GM18858 (cell line): ENCODE measurements around the gene SLC41A3.

ENCODE experiments used
- ATAC-seq: cut with Tn5 transposase; IDR thresholded peaks from one replicate; pipeline ENCODE4 v1.9.1; 2021; ENCODE audit not compliant: unreplicated experiment

SLC41A3 gene

DNA sequence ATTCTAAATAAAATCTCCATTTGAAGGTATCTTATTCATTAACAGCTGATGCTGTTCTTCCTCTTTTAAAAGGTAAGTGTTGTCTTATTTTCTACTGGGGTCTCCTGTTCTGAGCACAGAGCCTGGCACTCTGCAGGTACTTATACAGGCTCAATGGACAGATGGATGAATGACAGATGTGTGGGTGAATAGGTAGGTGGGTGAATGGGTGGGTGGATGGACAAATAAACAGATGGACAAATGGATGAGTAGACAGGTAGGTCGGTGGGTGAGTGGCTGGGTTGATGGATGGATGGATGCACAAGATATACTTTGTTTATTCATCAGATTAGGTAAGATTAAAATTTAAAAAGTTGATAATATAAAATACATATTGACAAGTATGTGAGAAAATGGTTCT, 53.5 kb downstream of the SLC41A3 start:
- no peak for ATAC-seq

DNA sequence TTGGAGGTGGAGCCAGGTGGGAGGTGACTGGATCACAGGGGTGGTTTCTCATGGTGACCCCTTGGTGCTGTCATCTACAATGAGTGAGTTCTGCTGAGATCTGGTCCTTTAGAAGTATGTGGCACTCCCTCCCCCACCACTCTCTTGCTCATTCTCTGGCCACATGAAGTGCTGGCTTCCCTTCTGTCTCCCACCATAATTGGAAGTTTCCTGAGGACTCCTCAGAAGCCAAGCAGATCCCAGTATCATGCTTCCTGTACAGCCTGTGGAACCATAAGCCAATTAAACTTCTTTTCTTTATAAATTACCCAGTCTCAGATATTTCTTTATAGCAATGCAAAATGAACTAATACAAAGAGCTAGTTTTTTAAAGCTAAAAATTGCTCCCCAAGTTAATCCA, 54.7 kb downstream of the SLC41A3 start:
- no peak for ATAC-seq

GRCh38 chr3:126028096-126028495, 55.8 kb downstream of the SLC41A3 start:
- ATAC-seq, result no peak

DNA sequence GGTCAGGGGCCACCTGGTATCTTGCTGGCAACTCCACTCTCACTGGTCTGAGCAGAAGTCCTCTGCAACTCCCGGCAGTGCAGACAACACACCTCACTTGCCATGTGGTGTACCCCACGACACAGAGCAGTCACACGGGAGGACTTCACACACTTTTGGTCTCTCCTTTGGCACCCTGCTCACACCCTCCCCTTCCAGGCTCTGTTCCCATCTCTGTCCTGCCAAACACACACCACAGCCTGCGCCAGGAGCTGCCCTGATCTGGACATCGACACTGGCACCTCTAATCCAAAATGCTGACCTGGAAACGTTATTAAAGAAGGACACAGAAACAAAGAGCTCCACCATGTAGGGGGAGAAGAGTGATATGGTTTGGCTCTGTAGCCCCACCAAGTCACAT, 57.2 kb downstream of the SLC41A3 start:
- ATAC-seq, result no peak

- ATAC-seq, result no peak
Measured at GRCh38 chr3:126026277-126026751, 57.6 kb downstream of the SLC41A3 start.

- ATAC-seq, result no peak
Measured at GRCh38 chr3:126025862-126026261, 58.1 kb downstream of the SLC41A3 start.

- no peak for ATAC-seq
Measured at GRCh38 chr3:126025116-126025729, 58.7 kb downstream of the SLC41A3 start.

GRCh38 chr3:126024049-126024854, 59.7 kb downstream of the SLC41A3 start:
- ATAC-seq, result no peak

- ATAC-seq, result no peak
Measured at GRCh38 chr3:126023390-126023789, 60.5 kb downstream of the SLC41A3 start.

DNA sequence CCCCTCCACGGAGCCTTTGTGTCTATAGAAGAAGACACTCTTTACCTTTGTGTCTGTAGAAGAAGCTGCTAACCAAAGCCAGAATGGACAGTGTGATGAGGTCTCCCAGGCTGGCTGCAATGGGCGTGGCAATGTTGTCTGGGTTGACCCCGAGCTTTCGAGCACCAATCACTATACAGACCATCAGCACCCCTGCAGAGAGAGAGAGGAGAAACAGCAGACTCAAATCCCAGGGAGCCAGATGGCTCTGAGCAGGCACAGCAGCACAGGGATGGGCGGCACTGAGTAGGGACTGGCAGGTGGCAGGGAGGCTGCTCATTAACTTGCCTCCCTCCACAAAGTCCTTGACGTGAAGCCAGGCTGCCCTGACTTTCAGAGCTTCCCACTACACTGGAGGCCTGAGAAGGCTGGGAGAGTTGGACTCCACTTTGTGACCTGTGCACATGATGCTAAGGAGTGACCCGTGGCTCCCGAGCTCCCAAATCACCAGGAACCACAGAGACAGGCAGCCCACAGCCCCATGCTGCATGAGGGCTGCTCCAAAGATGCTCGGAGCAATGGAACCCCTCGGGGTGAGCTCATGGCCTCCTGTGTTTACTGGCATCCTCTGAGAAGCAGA, 61.1 kb downstream of the SLC41A3 start:
- no peak for ATAC-seq

DNA sequence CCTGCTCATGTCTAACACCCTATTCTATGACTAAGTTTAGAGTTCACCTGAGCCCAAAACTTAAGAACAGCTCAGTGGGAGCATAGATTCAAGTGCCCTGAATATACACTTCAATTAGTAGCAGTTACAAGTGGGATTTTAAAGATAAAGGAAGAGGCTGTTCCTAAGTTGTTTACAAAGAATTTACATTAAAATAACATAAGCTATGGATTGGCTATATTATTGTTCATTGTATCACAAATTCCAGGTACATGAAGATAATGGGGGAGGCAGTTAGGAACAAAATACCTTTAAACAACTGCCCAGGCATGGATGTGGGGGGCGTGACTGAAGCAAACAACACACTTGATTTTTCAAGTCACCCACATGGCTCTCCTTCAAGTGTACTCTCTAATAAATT, 62.2 kb downstream of the SLC41A3 start:
- ATAC-seq, result no peak

DNA sequence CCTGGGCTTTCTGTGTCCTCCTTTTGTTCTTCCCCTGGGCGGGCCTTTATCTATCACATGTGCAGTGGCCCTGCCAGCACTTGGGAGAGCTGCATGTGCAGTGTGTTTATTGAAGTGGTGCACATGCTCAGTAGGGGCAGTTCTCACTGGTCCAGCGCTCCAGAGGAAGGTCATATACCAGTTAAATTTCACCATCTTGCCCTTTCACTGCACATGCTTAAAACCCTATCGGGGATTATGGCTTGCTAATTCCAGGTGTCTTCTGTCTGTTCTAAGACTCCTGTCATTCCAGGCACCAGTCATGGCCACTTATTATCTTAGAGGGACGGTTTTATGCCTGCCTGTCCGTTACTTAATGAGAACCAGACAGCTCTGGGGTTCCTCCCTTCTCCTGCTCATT, 62.7 kb downstream of the SLC41A3 start:
- ATAC-seq, result no peak

DNA sequence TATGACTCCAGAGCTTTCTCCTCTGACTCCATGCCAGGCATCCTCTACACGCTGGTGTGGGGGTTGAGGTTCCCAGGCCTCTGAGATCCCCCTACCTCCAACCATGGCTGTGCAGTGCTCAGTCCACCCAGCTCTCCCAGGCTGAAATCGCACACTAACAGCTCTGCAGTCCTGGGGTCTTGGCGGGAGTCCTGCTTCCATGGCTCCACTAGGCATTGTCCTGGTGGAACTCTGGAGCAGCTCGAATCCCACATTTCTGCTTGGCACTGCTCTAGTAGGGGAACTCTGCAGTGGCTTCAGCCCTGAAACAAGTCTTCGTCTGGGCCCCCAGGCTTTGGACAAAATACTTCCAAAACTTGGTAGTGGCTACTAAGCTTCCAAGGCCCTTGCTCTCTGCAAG, 64.2 kb downstream of the SLC41A3 start:
- ATAC-seq, result no peak

DNA sequence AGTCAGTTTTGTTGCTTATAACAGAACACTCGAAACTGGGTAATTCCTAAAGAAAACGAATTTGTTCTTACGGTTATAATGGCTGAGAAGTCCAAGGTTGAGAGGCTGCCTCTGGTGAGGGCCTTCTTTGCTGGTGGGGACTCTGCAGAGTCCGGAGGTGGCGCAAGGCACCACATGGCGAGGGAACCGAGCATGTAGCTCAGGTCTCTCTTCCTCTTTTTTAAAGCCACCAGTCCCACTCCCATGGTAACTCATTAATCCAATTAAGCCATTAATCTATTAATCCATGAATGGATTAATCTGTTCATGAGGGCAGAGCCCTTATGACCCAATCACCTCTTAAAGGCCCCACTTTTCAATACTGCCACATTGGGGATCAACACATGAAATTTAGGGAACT, 64.9 kb downstream of the SLC41A3 start:
- no peak for ATAC-seq

DNA sequence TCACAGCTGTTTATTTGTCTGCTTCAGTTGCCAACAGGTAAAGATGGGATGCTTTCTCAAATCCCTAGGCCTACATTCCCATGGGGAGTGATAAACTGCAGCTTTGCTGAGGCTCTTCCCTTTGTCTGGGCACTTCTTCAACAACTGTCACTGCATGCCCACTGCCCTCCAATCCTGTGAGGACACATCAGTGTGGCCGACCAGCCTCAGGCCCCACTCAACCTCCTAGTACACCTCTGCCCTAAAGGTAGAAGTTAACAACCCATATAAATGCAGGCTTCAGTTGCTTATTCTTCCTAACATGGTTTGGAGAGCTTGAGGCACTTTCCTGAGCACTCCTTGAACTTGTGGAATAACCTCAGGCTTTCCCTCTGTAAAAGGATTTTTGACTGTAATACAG, 65.4 kb downstream of the SLC41A3 start:
- ATAC-seq, result no peak

DNA sequence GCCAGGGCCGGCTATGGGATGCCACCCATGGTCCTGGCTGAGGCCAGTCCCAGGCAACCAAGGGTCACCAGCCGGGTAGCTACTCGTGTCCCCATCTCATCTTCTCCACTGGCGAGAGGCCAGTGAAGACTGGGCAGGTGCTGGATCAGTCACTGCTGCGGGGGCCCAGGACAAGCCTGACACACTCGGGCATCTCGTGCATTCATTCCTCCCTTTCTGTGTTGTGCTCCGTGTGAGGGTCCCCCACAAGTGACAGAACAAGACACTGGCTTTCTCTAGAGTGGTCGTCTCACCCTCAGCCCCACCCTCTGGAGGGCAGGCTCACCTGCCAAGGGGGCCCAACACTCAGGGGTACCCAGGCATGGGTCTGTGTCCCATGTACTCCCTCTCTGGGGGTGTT, 66.6 kb downstream of the SLC41A3 start:
- no peak for ATAC-seq

DNA sequence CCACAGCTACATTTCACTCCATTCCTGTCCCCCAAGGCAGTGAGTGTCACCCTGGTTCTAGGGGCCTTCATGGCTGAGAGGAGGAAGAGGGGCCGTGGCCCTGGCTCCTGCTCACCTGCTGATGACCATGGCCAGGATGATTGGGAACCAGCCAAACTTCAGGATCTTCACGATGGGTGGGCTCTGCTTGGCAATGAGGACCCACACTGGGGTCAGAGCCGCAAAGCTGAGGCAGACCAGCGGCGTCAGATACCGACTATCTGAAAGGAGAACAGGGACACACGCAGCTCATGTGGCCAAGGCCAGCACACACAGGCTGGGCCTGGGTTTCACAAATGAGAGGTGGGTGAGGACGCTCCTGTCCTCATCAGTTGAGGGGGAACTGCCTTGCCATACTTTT, 67.3 kb downstream of the SLC41A3 start:
- ATAC-seq, result no peak

- ATAC-seq, result no peak
Measured at GRCh38 chr3:126015075-126015474, 68.8 kb downstream of the SLC41A3 start.

DNA sequence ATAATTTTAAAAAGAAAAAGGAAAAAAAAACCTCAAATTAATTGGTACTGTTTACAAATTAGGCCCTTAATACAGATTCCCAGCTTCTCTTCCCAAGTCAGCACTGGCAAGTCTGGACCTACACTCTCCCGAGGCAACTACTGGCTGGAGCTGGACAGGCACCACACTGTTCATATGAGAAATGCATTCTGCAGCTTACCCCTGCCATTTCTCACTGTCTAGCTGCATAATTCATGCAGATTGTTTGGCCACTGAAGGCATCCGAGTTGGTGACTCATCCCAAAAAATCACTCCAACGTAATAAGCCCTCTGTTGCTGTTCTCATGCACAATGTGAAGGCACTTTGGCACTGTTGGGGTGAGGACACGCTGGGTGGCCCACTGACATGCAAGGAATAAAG, 69.7 kb downstream of the SLC41A3 start:
- ATAC-seq, result no peak

DNA sequence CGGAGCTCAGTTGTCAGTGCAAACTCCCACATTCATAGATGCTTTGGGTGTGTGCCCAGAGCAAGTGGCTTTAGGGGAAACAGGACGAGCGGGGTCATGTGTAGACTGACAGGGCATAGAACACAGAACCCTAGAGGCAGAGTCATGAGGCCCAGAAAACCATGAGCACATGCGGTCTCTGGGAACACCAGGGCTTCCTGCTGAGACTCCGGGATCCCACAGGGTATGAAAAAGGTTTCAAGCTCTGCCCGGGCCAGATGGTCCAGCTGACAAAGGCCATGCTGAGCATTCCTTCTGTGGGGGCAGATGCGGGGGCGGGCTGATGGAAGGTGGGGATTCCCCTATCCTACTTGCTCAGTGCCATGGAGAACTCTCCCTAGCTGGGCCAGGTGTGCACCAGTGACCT, 70.2 kb downstream of the SLC41A3 start:
- no peak for ATAC-seq

GRCh38 chr3:126009181-126009580, 74.7 kb downstream of the SLC41A3 start:
- no peak for ATAC-seq

- ATAC-seq, result no peak
Measured at GRCh38 chr3:126008219-126008618, 75.7 kb downstream of the SLC41A3 start.
